Ovary (tissue), 9 donors: ENCODE measurements around the gene CTH. TPM values are rescaled to one million over a fixed set of nuclear protein-coding genes. Genes with fewer than 3 reads are reported as not detected.
"Not testable (repeated sequence)": the region's sequence is repeated elsewhere in the genome, so short reads cannot be mapped to it uniquely, and the experiment has no call there.

Experiments used
- DNase-seq, 5 donors: peaks; one replicate each; pipeline ENCODE4 v3.0.0-alpha.2; 2019 to 2020
- H3K27ac ChIP-seq, 2 donors: fragments of 200-600 bp; one replicate each; pipeline versions ENCODE4 v1.5.1 to v1.8.0; 2019 to 2022
- H3K27me3 ChIP-seq: fragments of 200-600 bp; one replicate; pipeline ENCODE4 v1.8.0; 2022
- H3K36me3 ChIP-seq: fragments of 200-600 bp; sonication (generic); one replicate; pipeline ENCODE4 v1.5.1; 2019
- H3K4me1 ChIP-seq: one replicate; pipeline ENCODE4 v1.8.1; 2013; ENCODE audit warnings: mild to moderate bottlenecking, moderate library complexity; ENCODE audit not compliant: insufficient read depth
- H3K4me3 ChIP-seq: fragments of 200-600 bp; sonication (generic); one replicate; pipeline ENCODE4 v1.5.1; 2017
- H3K9me3 ChIP-seq, 2 donors: fragments of 200-600 bp in 1 of 2; sonication (generic) in 1 of 2; one replicate each; pipeline versions ENCODE4 v1.5.1 to v1.8.1; 2013 to 2019; ENCODE audit warnings: mild to moderate bottlenecking in 1 of 2, moderate library complexity in 1 of 2
- EP300 ChIP-seq: sonication (generic); formaldehyde crosslinking; IDR thresholded peaks from one replicate; pipeline ENCODE4 v1.6.1; 2017; ENCODE audit warnings: antibody characterized with exemption
- POLR2A ChIP-seq: fragments of 450-650 bp; IDR thresholded peaks from one replicate; pipeline ENCODE4 v1.6.1; 2017; ENCODE audit warnings: antibody characterized with exemption, mild to moderate bottlenecking, moderate library complexity
- WGBS, 3 donors: extraction: QIAGEN DNeasy Blood & Tissue Kit in 1 of 3; methylation state at CpG; one replicate each; pipeline versions ENCODE4 v1.1.5 to v1.1.7; 2013 to 2017; 5-methylcytosine and 5-hydroxymethylcytosine counted together
- intact Hi-C, 4 donors: fragments of 100-400 bp; cut with DNase I; formaldehyde crosslinking; loops; one replicate each; pipeline versions ENCODE4 v1.11.0 to v1.15.1; 2022 to 2023
- polyA plus RNA-seq, 2 donors: library from polyadenylated mRNA; stranded (reverse); fragments of 200-250 nt in 1 of 2; fragments of 350-450 nt in 1 of 2; fragmentation: Illumina TruSeq in 1 of 2; extraction: RNeasy Lipid Tissue Mini Kit (QIAGEN cat#74804) in 1 of 2; gene quantifications; one replicate each; pipeline ENCODE4 v1.2.3, GENCODE V29; 2013 to 2014
- total RNA-seq, 7 donors: library from RNA; depleted of rRNA in 2 of 7; stranded (reverse); fragments of >200 nt in 2 of 7; fragmentation: NEBNext Ultra II Directional in 3 of 7; extraction: Animal tissue kit (Norgen Biotek cat#: 25700) in 3 of 7; gene quantifications; one replicate each; pipeline versions ENCODE4 v1.1.0 to v1.2.4, GENCODE V29; 2016 to 2023
- TF ChIP-seq, protein P1 (sequence below), 3 donors: fragments of 450-650 bp in 2 of 3; fragments of 200-600 bp in 1 of 3; IDR thresholded peaks; one replicate each; pipeline versions ENCODE4 v1.5.1 to v1.8.0; 2016 to 2022; ENCODE audit warnings: antibody characterized with exemption in 3 of 3, mild to moderate bottlenecking in 1 of 3
- donor health status: DM: no; HTN: no; CAD: no; lungs with moderate emphysema.
- donor health status: DM: no; HTN: no; CAD: no.
- donor health status: Bipolar disorder and iron deficiency.
- donor health status: DM: yes; HTN: yes; CAD: no.
- donor health status: DM: no; HTN: no; CAD: no.
- donor health status: DM: yes; HTN: yes; CAD: no.

CTH gene
- total and polyA plus RNA-seq, 9 donors = 4.7 to 36.2 (median 15.8) TPM

DNA sequence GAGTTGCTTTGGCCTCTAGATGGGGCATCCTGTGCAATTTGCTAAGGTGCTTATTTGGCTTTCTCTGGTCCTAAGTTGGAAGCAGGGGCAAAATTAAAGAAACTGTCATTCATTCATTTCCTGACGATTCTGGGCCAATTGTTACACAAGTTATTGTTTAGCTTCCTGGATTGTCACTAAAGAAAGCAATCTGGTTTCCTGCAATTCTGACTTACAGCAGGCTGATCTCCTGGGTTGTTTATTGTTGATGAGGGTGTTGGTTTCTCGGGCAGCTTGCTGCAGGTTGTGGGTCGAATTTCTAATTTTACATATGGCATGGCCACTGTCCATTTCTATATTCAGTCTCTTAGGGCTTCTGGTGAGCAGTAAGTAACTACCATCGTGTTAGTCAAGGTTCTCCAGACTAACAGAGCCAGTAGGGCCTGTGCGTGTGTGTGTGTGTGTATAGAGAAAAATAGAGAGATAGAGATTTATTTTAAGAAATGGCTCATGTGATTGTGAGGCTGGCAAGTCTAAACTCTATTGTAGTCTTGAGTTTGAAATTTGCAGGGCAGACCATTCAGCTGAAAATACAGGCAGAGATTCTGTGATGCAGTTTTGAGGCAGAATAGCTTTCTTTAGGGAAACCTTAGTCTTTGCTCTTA lies 30.4 kb downstream of the CTH start:
- H3K27me3 ChIP-seq = no peaks in the 10 kb centered on the region
- H3K9me3 ChIP-seq = no peaks in the 10 kb centered on the region
- WGBS, 3 donors = 73 to 79% (median 75%) methylated on average over 5 of the region's 5 CpGs
- H3K36me3 ChIP-seq = no peaks in the 10 kb centered on the region
- no peak for DNase-seq
- H3K4me3 ChIP-seq = no peak overlapping the region
- intact Hi-C loops = no loop called here
- no peak for TF ChIP-seq POLR2A
- no peak for TF ChIP-seq EP300
- TF ChIP-seq, protein P1, sequence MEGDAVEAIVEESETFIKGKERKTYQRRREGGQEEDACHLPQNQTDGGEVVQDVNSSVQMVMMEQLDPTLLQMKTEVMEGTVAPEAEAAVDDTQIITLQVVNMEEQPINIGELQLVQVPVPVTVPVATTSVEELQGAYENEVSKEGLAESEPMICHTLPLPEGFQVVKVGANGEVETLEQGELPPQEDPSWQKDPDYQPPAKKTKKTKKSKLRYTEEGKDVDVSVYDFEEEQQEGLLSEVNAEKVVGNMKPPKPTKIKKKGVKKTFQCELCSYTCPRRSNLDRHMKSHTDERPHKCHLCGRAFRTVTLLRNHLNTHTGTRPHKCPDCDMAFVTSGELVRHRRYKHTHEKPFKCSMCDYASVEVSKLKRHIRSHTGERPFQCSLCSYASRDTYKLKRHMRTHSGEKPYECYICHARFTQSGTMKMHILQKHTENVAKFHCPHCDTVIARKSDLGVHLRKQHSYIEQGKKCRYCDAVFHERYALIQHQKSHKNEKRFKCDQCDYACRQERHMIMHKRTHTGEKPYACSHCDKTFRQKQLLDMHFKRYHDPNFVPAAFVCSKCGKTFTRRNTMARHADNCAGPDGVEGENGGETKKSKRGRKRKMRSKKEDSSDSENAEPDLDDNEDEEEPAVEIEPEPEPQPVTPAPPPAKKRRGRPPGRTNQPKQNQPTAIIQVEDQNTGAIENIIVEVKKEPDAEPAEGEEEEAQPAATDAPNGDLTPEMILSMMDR (IDR thresholded peaks at IDR 0.05) = no peak
- H3K4me1 ChIP-seq = no peaks in the 10 kb centered on the region
- H3K27ac ChIP-seq = no peak overlapping the region

DNA sequence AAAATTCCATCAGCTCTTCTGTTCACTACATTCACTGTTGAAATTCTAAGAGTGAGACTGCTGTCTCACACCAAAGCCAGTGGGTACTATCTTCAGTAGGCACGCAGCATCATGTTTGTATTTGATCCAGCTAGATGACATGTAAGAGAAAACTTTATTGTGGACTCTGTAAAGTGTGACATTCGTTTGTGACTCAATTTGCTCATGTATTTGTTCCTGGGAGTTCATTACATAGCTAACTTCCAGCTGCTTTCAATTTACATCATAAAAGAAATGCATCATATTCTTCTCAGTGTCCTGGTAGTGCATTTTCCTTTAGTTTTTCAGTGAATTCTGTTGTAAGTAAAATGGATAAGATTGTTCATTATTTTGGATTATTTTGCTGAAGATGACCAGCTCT lies 31.4 kb downstream of the CTH start:
- no peak for DNase-seq
- 58 to 71% (median 61%) methylated on average over 2 of the region's 2 CpGs for WGBS, 3 donors
- Histone ChIP-seq H3K36me3 (no peaks in the 10 kb centered on the region), H3K9me3 (no peaks in the 10 kb centered on the region), H3K27me3 (no peaks in the 10 kb centered on the region), H3K27ac (no peak overlapping the region), H3K4me1 (no peaks in the 10 kb centered on the region), H3K4me3 (no peak overlapping the region)
- intact Hi-C loops = no loop called here
- TF ChIP-seq EP300 = no peak
- no peak for TF ChIP-seq POLR2A
- TF ChIP-seq, protein P1 (IDR thresholded peaks at IDR 0.05) = no peak

- no peak overlapping the region for H3K4me3 ChIP-seq
Observed at GRCh38 chr1:70443739-70444138, 32.7 kb downstream of the CTH start.

DNA sequence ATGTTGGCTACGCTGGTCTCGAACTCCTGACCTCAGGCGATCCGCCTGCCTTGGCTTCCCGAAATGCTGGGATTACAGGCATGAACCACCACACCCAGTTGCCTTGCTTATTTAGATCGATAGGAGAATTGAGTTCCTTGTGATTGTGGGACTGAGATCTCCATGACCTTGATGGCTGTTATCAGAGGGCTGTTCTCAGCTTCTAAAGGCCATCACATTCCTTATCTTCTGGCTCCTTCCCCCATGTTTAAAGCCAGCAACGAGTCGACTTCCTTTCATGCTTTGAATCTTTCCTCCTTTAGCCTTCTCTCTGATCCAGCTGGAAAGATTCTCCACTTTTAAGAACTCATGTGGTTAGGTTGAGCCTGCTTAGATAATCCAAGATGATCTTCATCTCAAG lies 38.0 kb downstream of the CTH start:
- Histone ChIP-seq H3K27ac (no peak overlapping the region), H3K27me3 (no peaks in the 10 kb centered on the region), H3K4me3 (no peak overlapping the region), H3K9me3 (no peaks in the 10 kb centered on the region), H3K4me1 (no peaks in the 10 kb centered on the region), H3K36me3 (no peaks in the 10 kb centered on the region)
- DNase-seq = no peak
- intact Hi-C loops = no loop called here
- no peak for TF ChIP-seq EP300
- WGBS, 3 donors = 72 to 82% (median 79%) methylated on average over 8 of the region's 8 CpGs

More at GRCh38 chr1:70443739-70444138, 32.7 kb downstream of the CTH start:
- DNase-seq = no peak
- TF ChIP-seq POLR2A = no peak
- Histone ChIP-seq H3K27ac (no peak overlapping the region), H3K9me3 (no peaks in the 10 kb centered on the region), H3K27me3 (no peaks in the 10 kb centered on the region), H3K4me1 (no peaks in the 10 kb centered on the region), H3K36me3 (no peaks in the 10 kb centered on the region)
- WGBS, 3 donors = 46 to 69% (median 53%) methylated on average over 1 of the region's 1 CpG
- intact Hi-C loops = no loop called here

DNA sequence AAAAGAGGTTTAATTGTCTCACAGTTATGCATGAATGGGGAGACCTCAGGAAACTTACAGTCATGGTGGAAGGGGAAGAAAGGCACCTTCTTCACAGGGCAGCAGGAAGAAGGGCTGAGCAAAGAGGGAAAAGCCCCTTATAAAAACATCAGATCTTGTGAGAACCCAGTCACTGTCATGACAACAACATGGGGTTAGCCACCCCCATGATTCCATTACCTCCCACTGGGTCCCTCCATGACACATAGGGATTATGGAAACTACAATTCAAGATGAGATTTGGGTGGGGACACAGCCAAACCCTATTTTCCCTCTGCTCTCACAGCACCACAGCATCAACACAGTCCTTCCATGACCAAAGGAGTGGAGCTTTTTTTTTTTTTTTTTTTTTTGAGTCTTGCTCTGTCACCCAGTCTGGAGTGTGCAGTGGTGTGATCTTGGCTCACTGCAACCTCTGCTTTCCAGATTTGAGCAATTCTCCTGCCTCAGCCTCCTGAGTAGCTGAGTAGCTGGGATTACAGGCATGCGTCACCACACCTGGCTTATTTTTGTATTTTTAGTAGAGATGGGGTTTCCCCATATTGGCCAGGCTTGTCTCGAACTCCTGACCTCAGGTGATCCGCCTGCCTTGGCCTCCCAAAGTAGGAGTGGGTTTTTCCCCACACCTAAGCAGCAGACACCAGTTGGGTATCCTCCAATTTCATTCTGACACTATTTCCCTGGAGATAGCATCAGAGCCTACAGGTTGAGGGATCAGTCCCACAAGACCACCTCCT lies 41.3 kb downstream of the CTH start:
- DNase-seq, intact Hi-C loops, H3K27ac ChIP-seq, H3K36me3 ChIP-seq, H3K4me3 ChIP-seq, H3K4me1 ChIP-seq, H3K27me3 ChIP-seq, H3K9me3 ChIP-seq: not testable (repeated sequence)
- 91 to 98% (median 94%) methylated on average over 3 of the region's 3 CpGs for WGBS, 3 donors

- 25 to 33% (median 33%) methylated on average over 2 of the region's 2 CpGs for whole genome bisulfite sequencing, 3 donors
- no peak for DNase-seq
- Histone ChIP-seq H3K27me3 (no peaks in the 10 kb centered on the region), H3K4me1 (no peaks in the 10 kb centered on the region), H3K27ac (no peak overlapping the region), H3K36me3 (no peaks in the 10 kb centered on the region), H3K9me3 (no peaks in the 10 kb centered on the region), H3K4me3 (no peak overlapping the region)
- intact Hi-C loops = no loop called here
- no peak for TF ChIP-seq EP300
- TF ChIP-seq POLR2A = no peak
- TF ChIP-seq, protein P1 (IDR thresholded peaks at IDR 0.05) = no peak
Observed at GRCh38 chr1:70455291-70455690, 44.2 kb downstream of the CTH start.
